Measurements from ENCODE around the gene ATL3.
A peak's percentile ranks its signal among the peaks of the same experiment; 100 is the strongest.
"Not testable (repeated sequence)": the region's sequence is repeated elsewhere in the genome, so short reads cannot be mapped to it uniquely, and the experiment has no call there.

The ATL3 gene

GRCh38 chr11:63621071-63621470, 50.1 kb downstream of the ATL3 start:
- DNase-seq (ENCODE audit: low read depth, low spot score): no peak

DNA sequence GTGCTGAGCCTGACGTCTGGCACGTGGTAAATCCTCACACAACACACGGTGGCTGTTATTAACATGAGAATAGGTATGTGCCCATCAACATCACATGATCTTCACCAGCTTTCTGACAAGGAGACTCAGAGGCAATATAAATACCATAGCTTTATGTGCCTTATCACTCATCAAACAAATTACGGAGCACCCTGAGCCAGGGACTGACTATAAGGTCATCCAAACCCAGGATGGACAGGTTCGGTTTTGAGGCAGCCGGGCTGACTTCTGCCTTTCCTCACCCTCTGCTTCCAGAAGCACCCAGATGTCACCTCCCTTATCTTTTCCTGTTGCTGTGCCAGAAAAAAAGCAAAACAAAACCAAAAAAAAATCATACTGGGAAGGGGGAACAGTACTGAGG, 51.2 kb downstream of the ATL3 start:
- DNase-seq (ENCODE audit: low read depth, low spot score): no peak

DNA sequence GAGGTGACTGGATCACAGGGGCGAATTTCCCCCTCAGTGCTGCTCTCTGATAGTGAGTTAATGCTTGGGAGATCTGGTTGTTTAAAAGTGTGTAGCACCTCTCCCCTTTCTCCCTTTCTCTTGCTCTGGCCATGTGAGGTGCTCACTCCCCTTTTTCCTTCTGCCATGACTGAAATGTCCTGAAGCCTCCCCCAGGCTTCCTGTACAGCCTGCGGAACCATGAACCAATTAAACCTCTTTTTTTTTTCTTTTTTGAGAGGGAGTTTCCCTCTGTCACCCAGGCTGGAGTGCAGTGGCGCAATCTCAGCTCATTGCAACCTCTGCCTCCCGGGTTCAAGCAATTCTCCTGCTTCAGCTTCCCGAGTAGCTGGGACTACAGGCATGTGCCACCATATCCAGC, 53.5 kb downstream of the ATL3 start:
- DNase-seq (ENCODE audit: low read depth, low spot score): not testable (repeated sequence)

DNA sequence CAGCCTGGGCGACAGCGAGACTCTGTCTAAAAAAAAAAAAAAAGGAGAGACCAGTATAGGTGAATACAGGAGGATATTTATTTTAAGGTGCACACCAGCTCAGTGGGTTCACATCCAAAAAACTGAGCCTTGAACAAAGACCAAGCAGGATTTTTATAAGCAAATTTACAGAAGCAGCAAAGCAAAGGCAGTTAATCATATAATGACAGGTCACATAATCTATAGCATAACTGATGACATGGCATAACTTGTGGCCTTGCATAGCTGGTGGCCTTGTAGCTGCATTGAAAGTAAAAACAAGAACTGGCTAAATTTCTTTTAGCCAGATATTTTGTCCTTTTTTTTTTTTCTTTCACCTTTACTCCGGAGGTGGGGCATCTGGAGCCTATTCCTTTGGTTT, 54.2 kb downstream of the ATL3 start:
- DNase-seq (ENCODE audit: low read depth, low spot score): no peak

GRCh38 chr11:63614136-63614671, 57.0 kb downstream of the ATL3 start, which contains the start of gene PLAAT3:
Gene PLAAT3, minus strand, starts transcription at chr11:63614433. Its CDS starts 419 bp downstream, at chr11:63614014.
- no peak for DNase-seq (ENCODE audit: low read depth, low spot score)

- no peak for DNase-seq (ENCODE audit: low read depth, low spot score)
Measured at GRCh38 chr11:63613517-63614135, 57.5 kb downstream of the ATL3 start.

DNA sequence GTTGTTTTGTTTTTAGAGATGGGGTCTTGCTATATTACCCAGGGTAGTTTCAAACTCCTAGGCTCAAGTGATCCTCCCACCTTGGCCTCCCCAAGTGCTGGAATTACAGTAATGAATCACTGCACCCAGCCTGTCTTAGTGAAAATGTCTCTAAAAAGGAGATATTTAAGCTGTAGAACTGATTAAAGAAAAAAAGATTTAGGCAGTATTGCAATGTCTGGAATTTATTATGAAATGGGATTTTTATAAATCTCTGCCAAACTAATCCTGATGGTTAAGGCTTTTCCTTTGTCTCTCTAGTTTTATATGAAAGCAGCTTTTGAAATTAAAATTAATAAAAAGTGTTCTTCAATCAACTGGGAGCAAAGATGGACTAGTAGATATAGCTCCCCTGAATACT, 59.0 kb downstream of the ATL3 start:
- no peak for DNase-seq (ENCODE audit: low read depth, low spot score)

DNA sequence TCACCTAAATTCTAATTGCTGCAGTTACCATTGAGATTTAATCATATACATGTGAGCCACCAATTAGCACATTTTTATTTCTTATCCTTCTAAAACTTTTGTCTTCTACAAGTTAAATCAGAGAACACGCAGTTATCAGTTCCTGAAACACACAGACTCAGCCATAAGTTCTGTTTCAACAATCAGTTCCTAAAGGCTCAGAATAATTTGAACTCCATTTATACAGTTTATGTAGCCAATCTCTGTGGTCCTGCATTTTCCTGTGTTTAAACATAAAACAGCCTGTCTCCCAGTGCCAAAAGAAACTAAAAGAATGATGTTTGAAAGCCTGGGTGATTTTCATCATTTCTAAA, 59.8 kb downstream of the ATL3 start:
- DNase-seq (ENCODE audit: low read depth, low spot score): no peak

DNA sequence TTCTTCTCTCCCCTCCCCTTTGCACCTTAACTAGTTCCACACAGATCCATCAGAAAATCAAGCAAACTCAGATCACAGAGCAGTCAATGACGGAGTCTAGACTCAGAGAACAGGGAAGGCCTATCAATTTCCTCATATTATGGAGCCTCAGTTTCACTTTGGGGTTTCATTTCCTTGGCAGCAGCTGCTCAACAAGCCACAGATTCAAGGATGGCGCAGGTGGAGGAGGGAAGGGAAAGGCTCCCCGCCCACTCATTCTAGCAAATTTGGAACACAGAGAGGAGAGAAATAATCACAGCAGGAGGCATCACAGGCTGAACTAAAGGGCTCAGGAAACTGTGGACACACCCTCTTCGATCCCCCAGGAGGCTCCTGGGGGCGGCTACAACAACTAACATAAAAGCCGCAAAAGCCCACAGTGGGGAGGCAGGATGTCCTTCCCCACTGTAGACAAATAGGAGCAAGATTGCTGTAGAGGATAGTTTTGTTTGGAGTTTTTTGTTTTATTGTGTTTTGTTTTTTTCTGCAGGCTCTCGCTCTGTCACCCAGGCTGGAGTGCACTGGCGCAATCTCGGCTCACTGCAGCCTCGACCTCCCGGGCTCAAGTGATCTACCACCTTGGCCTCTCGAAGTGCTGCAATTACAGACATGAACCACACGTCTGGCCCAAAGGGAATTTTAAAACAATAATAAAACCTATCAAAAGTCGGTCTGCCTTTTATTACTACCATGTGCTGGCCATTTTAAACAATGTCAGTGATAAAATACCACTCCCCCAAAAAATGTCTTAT, 60.4 kb downstream of the ATL3 start:
- DNase-seq (ENCODE audit: low read depth, low spot score): peak; percentile 71

DNA sequence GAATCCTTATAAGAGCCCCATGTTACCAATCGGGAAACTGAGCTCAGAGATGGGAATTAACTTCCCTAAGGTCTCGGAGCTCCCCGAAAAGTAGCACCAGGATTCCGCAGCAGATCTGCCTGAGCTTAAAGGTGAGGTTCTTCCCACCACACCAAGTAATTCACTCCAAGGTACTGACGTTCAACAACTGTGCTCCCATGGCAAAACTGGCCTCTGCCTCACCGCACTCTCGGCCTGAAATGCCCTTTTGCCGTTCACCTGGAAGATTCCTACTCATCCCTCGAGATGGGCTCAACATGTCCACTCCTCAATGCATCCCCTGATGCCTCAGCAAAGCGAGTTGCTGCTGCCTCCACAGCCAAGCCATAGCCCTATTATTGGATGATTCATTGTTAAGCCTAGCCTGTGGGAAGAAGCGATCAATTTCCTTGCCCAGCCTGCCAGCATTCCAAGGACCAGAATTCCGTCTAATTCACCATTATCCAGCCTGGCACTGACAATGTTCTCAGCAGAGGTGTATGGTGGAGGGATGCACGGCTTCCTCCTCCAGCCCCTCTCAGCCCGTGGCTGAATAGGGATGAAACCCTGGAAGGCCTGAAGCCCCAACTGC, 61.1 kb downstream of the ATL3 start:
- no peak for DNase-seq (ENCODE audit: low read depth, low spot score)

DNA sequence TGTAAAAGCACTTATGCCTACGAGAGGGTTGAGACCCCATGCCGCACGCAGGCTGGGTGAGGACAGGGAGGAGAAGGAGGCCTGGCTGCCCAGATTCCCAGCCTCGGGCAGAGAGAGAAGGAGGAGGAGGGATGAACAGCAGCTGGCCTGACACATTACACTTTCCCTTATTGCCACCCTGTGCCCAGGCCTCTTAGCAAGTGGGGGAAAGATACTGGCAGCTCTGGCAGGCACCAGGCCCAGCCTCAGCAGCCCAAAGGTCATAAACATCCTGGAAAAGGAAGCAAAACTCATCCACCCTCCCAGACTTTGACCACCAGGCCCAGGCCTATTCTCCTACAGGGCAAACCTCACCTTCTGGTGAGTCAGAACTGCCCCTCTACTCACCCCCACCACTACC, 61.6 kb downstream of the ATL3 start:
- no peak for DNase-seq (ENCODE audit: low read depth, low spot score)

DNA sequence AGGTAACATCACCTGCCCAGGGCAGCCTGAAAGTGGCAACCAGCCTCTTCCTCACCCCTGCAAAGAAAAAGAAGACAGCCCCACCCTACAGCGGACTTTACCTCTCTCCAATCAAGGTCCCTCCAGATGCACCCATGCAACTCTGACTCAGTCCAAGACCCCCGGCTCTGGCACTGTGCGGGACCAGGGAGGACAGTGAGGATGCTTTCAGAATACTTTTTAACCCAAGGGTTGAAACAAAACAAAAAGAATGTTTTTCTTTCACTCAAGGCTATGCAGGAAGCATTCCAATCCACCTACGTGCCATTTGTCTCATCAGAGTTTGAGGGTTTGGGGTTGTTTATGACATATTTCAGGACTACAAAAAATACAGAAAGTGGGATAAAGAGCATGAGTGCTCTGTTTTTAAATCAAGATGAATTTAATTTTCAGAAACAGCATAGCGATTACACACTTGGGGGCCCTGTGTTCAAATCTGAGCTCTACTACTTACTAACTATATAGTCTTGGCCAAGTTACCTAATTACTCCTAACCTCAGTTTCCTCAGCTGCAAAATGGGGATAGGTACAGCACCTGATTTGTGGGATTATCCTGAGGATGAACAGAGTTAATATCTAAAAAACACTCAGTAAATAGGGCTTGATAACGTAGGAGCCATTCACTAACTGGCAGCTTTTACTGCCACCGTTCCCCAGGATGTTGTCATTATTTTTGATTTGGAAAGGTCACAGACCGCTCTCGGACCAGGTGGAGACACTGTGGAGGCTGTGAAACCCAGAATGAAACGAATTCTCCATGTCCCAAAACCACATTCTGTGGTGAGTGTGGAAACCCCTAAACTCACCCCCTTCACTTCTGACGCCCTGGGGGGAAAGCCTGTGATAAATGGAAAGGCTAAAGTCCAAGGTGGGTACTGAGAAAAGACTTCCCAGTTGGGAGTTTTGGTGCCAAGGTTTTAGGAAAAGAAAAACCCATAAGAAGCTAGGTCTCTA, 62.5 kb downstream of the ATL3 start:
- no peak for DNase-seq (ENCODE audit: low read depth, low spot score)

- no peak for DNase-seq (ENCODE audit: low read depth, low spot score)
Measured at GRCh38 chr11:63603180-63603518, 68.0 kb downstream of the ATL3 start.

DNA sequence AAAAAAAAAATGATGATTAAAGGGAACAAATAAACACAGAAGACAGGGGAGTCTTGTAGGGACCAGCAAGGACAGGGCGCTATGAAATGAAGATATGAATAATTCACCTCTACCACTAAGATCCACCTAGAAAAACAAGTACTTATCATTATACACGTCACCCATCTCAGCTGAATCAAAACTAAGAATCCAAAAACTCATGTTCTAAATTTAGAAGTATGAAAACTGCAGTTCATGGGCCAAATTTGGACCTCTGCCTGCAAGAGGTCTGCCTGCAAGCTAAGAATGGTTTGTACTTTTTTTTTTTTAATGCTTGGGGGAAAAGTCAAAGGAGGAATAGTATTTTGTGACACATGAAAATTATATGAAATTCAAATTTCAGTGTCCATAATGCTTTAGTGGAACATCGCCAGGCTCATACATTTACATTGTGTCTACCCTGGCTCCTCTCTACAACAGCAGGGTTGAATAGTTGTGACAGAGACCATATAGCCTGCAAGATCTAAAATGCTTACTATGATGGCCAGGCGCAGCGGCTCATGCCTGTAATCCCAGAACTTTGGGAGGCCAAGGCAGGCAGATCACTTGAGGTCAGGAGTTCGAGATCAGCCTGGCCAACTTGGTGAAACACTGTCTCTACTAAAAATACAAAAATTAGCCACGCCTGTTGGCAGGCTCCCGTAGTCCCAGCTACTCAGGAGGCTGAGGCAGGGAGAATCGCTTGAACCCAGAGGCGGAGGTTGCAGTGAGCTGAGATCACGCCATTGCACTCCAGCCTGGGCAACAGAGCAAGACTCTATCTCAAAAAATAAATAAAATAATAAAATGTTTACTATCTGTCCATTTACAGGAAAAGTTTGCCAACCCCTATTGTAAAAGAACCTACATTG, 68.6 kb downstream of the ATL3 start:
- not testable (repeated sequence) for DNase-seq (ENCODE audit: low read depth, low spot score)

GRCh38 chr11:63599211-63600122, 71.7 kb downstream of the ATL3 start:
- DNase-seq (ENCODE audit: low read depth, low spot score): no peak

DNA sequence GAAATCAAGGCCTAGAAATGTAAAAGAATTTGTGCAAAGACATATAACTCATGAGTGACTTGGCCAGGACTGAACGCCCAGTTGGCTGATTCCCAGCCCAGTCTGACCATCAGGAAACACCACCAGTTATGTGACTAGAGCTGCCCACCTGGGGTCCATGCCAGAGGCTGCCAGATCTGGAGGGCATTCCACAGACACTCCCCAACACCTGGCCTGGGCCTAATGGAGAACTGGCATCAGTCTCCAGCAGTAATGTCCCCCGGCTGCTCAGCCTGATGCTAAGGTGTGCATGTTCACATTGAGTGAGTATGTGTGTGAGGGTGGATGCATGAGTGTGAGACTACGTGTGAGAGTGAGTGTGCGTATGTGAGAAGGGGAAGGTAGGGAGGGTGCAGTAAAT, 72.6 kb downstream of the ATL3 start:
- no peak for DNase-seq (ENCODE audit: low read depth, low spot score)

- DNase-seq (ENCODE audit: low read depth, low spot score): no peak
Measured at GRCh38 chr11:63595296-63595695, 75.9 kb downstream of the ATL3 start.

DNA sequence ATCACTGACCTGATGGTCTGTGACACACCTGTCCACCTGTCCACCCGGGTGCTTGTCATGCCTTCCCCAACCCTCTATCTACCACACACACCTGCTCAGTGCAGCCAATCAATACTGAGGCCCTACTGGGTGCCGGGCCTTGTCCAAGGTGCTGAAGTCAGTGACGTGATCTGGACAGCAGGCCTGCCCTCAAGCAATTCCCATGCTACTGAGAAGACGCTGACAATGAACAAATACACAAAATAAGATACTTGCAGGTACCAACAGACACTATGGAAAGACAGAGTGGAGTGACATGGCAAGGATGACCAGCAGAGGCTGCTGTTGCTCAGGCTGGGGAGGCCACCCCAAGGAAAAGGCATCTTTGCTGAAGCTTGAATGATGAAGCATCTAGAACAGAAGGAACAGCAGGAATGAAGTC, 78.2 kb downstream of the ATL3 start:
- DNase-seq (ENCODE audit: low read depth, low spot score): no peak

- no peak for DNase-seq (ENCODE audit: low read depth, low spot score)
Measured at GRCh38 chr11:63590024-63590788, 81.0 kb downstream of the ATL3 start.

Measured in iPS DF 19.7 (cell line).